K562 (cell line): ENCODE data around the gene ADORA2B.

Source experiments
- CTCF ChIP-seq, 3 experiments: IDR thresholded peaks in 2 of 3; conservative IDR thresholded peaks in 1 of 3; 2 replicates each; pipeline ENCODE4 v1.5.1; 2011 to 2012; ENCODE audit warnings: low read length in 3 of 3, mild to moderate bottlenecking in 3 of 3, control low read depth in 2 of 3, improper control_type of control experiment in 1 of 3, inconsistent platforms in 1 of 3, low read depth in 1 of 3, mixed read lengths in 1 of 3, moderate library complexity in 1 of 3; ENCODE audit not compliant: insufficient read depth in 2 of 3
- MBD2 ChIP-seq: sonication (generic); IDR thresholded peaks from 2 replicates; pipeline ENCODE4 v1.6.1; 2016; ENCODE audit warnings: low read depth, borderline replicate concordance
- TFAP4 ChIP-seq: sonication (generic); formaldehyde crosslinking; IDR thresholded peaks from 2 replicates; pipeline ENCODE4 v1.8.0; 2022; ENCODE audit warnings: missing genetic modification reagents, mild to moderate bottlenecking, moderate library complexity, borderline replicate concordance
- TFE3 ChIP-seq: fragments of 450-650 bp; formaldehyde crosslinking; IDR thresholded peaks from 2 replicates; pipeline ENCODE4 v1.4.0; 2020; ENCODE audit warnings: mild to moderate bottlenecking, mixed read lengths
- ZNF140 ChIP-seq: fragments of 250-450 bp; sonication (Bioruptor Pico); IDR thresholded peaks from 2 replicates; pipeline ENCODE4 v1.8.0; 2021; ENCODE audit warnings: moderate library complexity, mild to moderate bottlenecking, inconsistent platforms

- TF ChIP-seq ZNF140 (no peak), TFAP4 (no peak), MBD2 (no peak), TFE3 (CRISPR knock-in tag) (no peak), CTCF (IDR thresholded peaks at IDR 0.05 in 2 of 3, conservative IDR thresholded peaks at IDR 0.05 in 1 of 3; ENCODE audit: insufficient read depth in 2 of 3, low read depth in 1 of 3, low read length in 3 of 3) (no peak)
Observed at GRCh38 chr17:16025202-16025601, 80.3 kb downstream of the ADORA2B start.
